ENCODE measurements around the gene CLPTM1L. TPM values are rescaled to one million over a fixed set of nuclear protein-coding genes. Genes with fewer than 3 reads are reported as not detected.

CLPTM1L gene
- total RNA-seq, 2 experiments from 2014 or later = 122 to 123 TPM

GRCh38 chr5:1322036-1322900 is 22.6 kb downstream of the CLPTM1L start:
- CTCF ChIA-PET = no interaction called here
- Mint-ChIP-seq H3K9me3 (no peaks in the 10 kb centered on the region), H3K27me3 (no peaks in the 10 kb centered on the region), H3K4me3 (no peak overlapping the region), H3K4me1 (peaks cover 12% of the 10 kb centered on the region), H3K27ac (no peak overlapping the region), H3K36me3 (ENCODE audit: low read depth) (peaks cover 51% of the 10 kb centered on the region)
- no peak for DNase-seq
- POLR2A ChIA-PET = no interaction called here

DNA sequence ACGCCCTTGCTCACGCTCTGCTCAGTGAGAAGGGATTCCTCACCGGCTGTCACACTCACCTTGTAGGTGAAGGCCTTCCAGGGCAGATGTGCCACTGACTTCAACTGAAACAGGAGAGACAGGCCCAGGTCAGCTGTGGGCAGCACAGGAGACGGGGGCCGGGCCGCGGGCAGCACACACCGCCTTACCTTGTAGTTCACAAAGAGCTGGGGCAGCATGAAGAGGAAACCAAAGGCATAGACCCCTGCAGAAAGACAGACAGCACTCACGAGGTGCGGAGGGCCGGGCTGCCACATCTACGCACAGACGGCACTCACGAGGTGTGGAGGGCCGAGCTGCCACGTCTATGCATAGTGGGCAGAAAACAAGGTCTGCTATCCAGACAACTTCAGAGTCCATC is 23.3 kb downstream of the CLPTM1L start:
- H3K4me3 Mint-ChIP-seq = no peak overlapping the region
- no peak overlapping the region for H3K27ac Mint-ChIP-seq
- DNase-seq = no peak

GRCh38 chr5:1320436-1321344 is 24.2 kb downstream of the CLPTM1L start:
- Mint-ChIP-seq H3K36me3 (ENCODE audit: low read depth) (peaks cover 48% of the 10 kb centered on the region), H3K4me3 (no peak overlapping the region), H3K9me3 (no peaks in the 10 kb centered on the region), H3K27me3 (no peaks in the 10 kb centered on the region), H3K4me1 (peaks cover 25% of the 10 kb centered on the region), H3K27ac (no peak overlapping the region)
- ChIA-PET POLR2A (no interaction called here), CTCF (interaction anchor here (0.6 kb wide), 1 partner anchor 135 kb away, joined by 4 read pairs; no protein-coding TSS in a partner anchor)
- DNase-seq = no peak

More for the DNA sequence above, 23.3 kb downstream of the CLPTM1L start:
- CTCF ChIA-PET = no interaction called here
- Mint-ChIP-seq H3K27me3 (no peaks in the 10 kb centered on the region), H3K4me1 (peaks cover 18% of the 10 kb centered on the region), H3K9me3 (no peaks in the 10 kb centered on the region), H3K36me3 (ENCODE audit: low read depth) (peaks cover 53% of the 10 kb centered on the region)
- POLR2A ChIA-PET = no interaction called here

GRCh38 chr5:1319436-1320256 is 25.3 kb downstream of the CLPTM1L start:
- Mint-ChIP-seq H3K27ac (peak overlapping the region; percentile 13), H3K9me3 (no peaks in the 10 kb centered on the region), H3K36me3 (ENCODE audit: low read depth) (peaks cover 47% of the 10 kb centered on the region), H3K4me3 (no peak overlapping the region), H3K27me3 (no peaks in the 10 kb centered on the region), H3K4me1 (peaks cover 35% of the 10 kb centered on the region)
- CTCF ChIA-PET = interaction anchor here (0.5 to 1.4 kb wide), 2 partner anchors 9 to 142 kb away, joined by 3 to 4 read pairs; no protein-coding TSS in a partner anchor
- no peak for DNase-seq
- POLR2A ChIA-PET = no interaction called here

DNA sequence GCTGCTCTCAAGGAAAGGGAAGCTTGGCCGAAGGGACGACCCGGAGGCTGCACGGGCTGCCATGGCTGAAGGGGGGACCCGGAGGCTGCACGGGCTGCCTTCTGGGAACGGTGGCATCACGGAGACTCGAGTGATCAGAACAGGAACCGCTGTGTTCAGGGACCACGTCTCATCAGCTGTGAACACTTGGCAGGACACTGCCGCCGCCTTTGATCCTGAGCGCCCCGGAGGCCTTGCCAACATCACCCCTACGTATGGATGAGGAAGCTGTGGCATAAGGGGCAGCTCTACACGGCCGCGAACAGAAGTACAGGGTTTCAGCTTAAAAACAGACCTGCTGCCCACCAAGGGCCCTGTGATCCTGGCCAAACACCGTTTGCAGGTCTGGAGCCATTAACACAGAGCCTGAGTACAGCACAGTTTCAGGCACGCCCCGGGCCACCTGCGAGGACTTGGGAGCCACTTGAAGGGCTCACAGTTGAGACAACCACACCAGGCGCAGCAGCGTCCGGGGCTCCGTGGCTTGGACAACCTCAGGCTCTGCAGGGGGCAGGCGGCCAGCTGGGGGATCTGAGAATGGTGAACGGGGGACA is 26.1 kb downstream of the CLPTM1L start:
- POLR2A ChIA-PET = no interaction called here
- Mint-ChIP-seq H3K9me3 (no peaks in the 10 kb centered on the region), H3K36me3 (ENCODE audit: low read depth) (peaks cover 42% of the 10 kb centered on the region), H3K4me3 (no peak overlapping the region), H3K27ac (no peak overlapping the region), H3K4me1 (peaks cover 44% of the 10 kb centered on the region), H3K27me3 (no peaks in the 10 kb centered on the region)
- CTCF ChIA-PET = interaction anchor here (0.6 to 1.4 kb wide), 2 partner anchors 10 to 192 kb away, joined by 3 to 4 read pairs; no protein-coding TSS in a partner anchor
- DNase-seq = no peak

DNA sequence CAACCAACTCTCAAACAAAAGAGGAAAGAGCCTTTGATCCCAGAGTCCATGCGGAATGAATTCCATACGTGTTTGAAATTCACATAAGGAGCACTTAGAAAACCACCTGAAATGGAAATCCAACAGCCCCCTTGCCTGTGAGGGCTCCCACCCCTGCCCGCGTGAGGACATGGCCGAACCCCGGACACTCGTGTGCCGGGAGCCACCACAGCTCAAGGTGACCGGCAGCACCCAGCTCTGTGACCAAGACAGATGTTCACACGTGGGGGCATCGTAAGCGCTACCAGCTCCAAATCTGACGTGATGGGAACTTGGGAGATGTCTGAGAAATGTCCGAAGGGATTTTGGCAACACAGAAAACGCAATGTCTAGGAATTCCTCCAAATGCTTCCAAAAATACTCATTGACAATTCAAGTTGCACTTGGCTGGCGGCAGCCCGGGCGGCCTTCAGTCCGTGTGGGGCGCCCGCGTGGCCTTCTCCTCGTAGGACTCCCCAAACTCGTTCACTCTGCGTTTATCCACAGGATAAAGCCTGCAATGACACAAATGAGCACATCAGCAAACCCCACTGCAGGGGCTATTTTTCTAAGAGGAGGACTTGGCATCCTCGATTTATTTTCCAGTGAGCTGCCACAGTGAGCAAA is 26.9 kb downstream of the CLPTM1L start:
- Mint-ChIP-seq H3K4me3 (no peak overlapping the region), H3K4me1 (peaks cover 51% of the 10 kb centered on the region), H3K36me3 (ENCODE audit: low read depth) (peaks cover 39% of the 10 kb centered on the region), H3K27me3 (no peaks in the 10 kb centered on the region), H3K27ac (no peak overlapping the region), H3K9me3 (no peaks in the 10 kb centered on the region)
- DNase-seq = no peak
- POLR2A ChIA-PET = no interaction called here
- CTCF ChIA-PET = interaction anchor here (1.7 kb wide), 1 partner anchor 11 kb away, joined by 3 read pairs; no protein-coding TSS in a partner anchor

DNA sequence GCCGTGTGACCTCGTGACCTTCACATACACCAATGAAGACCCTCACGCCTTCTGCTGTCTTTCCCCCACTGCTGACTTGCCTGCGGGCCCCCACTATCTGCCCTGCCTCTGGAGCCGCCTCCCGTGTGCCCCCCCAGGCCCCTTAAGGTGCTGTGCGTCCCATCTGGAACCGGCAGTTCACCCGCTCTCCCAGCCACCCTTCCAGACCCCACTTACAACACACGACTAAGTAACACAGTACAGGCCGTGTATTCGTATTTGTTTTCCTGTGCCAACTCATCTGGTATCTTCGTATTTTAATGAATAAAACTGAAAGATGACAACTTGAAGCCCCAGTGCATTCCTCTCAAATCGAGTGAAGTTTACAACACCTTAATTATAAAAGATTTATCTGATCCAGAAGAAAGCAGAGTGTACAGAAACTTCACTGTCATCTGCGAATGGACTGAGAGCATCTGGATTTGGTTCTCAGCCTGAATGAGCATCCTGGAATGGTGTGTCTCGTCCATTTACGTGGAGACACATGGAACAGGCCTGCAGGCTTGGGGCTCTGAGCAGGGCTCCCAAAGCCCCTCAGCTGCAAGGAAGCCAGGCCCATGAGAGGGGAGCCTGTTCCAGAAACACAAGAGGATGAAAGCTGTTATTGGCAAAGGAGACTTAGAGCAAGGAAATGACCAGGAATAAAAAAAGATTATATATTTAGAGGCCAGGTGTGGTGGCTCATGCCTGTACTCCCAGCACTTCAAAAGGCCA is 28.1 kb downstream of the CLPTM1L start:
- ChIA-PET CTCF (interaction anchor here (1.0 to 1.7 kb wide), 3 partner anchors 12 to 142 kb away, joined by 3 read pairs; no protein-coding TSS in a partner anchor), POLR2A (interaction anchor here (0.6 kb wide), 1 partner anchor 9 kb away, joined by 4 read pairs; no protein-coding TSS in a partner anchor)
- H3K27me3 Mint-ChIP-seq = no peaks in the 10 kb centered on the region
- H3K4me3 Mint-ChIP-seq = peak overlapping the region; percentile 77
- peaks cover 41% of the 10 kb centered on the region for H3K36me3 Mint-ChIP-seq (ENCODE audit: low read depth)
- peak overlapping the region; percentile 96 for H3K27ac Mint-ChIP-seq
- peaks cover 64% of the 10 kb centered on the region for H3K4me1 Mint-ChIP-seq
- no peak for DNase-seq
- peaks cover 2% of the 10 kb centered on the region for H3K9me3 Mint-ChIP-seq

GRCh38 chr5:1315709-1316587 is 29.0 kb downstream of the CLPTM1L start:
- peak overlapping the region; percentile 96 for H3K27ac Mint-ChIP-seq
- H3K9me3 Mint-ChIP-seq = peaks cover 11% of the 10 kb centered on the region
- peaks cover 71% of the 10 kb centered on the region for H3K4me1 Mint-ChIP-seq
- peak overlapping the region; percentile 77 for H3K4me3 Mint-ChIP-seq
- peak; percentile 85 for DNase-seq
- POLR2A ChIA-PET = interaction anchor here (0.8 kb wide), 1 partner anchor 1045 kb away, joined by 5 read pairs; no protein-coding TSS in a partner anchor
- peaks cover 40% of the 10 kb centered on the region for H3K36me3 Mint-ChIP-seq (ENCODE audit: low read depth)
- no peaks in the 10 kb centered on the region for H3K27me3 Mint-ChIP-seq
- CTCF ChIA-PET = interaction anchor here (0.7 to 1.7 kb wide), 4 partner anchors 11 to 210 kb away, joined by 3 read pairs; no protein-coding TSS in a partner anchor

GRCh38 chr5:1315018-1315708 is 29.7 kb downstream of the CLPTM1L start:
- H3K27ac Mint-ChIP-seq = peak overlapping the region; percentile 96
- peaks cover 77% of the 10 kb centered on the region for H3K4me1 Mint-ChIP-seq
- H3K4me3 Mint-ChIP-seq = peak overlapping the region; percentile 77
- peaks cover 40% of the 10 kb centered on the region for H3K36me3 Mint-ChIP-seq (ENCODE audit: low read depth)
- H3K9me3 Mint-ChIP-seq = peaks cover 15% of the 10 kb centered on the region
- DNase-seq = no peak
- ChIA-PET POLR2A (interaction anchor here (0.8 kb wide), 1 partner anchor 1044 kb away, joined by 5 read pairs; no protein-coding TSS in a partner anchor), CTCF (interaction anchor here (0.7 to 1.3 kb wide), 3 partner anchors 12 to 211 kb away, joined by 3 read pairs; no protein-coding TSS in a partner anchor)
- peaks cover under 1% of the 10 kb centered on the region for H3K27me3 Mint-ChIP-seq

GRCh38 chr5:1314564-1314982 is 30.3 kb downstream of the CLPTM1L start:
- H3K27ac Mint-ChIP-seq = peak overlapping the region; percentile 96
- H3K9me3 Mint-ChIP-seq = peaks cover 18% of the 10 kb centered on the region
- H3K4me3 Mint-ChIP-seq = peak overlapping the region; percentile 77
- H3K4me1 Mint-ChIP-seq = peaks cover 79% of the 10 kb centered on the region
- CTCF ChIA-PET = no interaction called here
- peaks cover 40% of the 10 kb centered on the region for H3K36me3 Mint-ChIP-seq (ENCODE audit: low read depth)
- no peak for DNase-seq
- POLR2A ChIA-PET = no interaction called here
- H3K27me3 Mint-ChIP-seq = peaks cover 3% of the 10 kb centered on the region
